GM18951 (cell line): Measurements from ENCODE around the gene MDP1.

ENCODE experiments used
- POLR2A ChIP-seq: IDR thresholded peaks from 4 replicates; pipeline ENCODE4 v1.6.1; 2011; ENCODE audit warnings: mild to moderate bottlenecking; ENCODE audit not compliant: insufficient read length, insufficient read depth; ENCODE audit errors: extremely low read depth
- in situ Hi-C: fragments of 300-500 bp; cut with MboI; formaldehyde crosslinking; loops from one replicate; pipeline ENCODE4 v1.12.0; 2022; ENCODE audit warnings: low sequenced_read_pairs, mixed read lengths, inconsistent platforms; ENCODE audit not compliant: unreplicated experiment

The MDP1 gene

DNA sequence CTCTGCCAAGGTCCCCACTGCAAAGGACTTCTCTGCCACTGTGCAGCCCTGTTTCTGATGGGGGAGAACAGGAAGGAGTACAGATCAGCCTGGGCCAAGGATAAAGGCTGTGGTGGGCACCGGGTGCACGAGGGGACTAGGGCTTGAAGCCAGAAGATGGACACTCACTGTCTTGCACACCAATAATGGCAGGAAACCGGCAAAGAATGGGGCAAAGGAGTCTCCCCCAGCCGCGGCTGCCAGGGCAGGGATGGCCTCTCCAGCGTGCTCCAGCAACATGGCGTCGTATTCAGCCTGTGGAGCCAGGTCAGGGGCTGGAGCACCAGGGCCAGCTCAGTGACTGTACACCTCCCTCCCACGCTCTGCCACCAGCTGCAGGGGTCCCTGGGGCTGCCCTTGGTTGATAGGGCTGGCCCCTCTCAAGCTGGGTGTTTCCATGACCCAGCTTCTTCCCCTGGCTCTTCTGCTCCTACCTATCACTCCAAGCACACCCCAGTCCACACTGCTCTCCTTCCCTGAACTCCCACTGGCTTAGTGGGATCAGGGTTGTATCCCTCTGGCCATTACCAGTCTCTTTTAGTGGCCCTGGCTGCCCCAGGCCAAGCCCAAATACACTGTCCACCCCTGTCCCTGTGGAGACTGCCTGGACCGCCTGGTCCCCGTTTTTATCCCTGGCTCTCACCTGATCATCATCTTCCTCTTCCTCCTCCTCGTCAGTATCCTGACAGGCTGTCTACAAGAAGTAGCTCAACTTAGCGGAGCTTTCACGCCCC, 33.6 kb downstream of the MDP1 start:
- TF ChIP-seq POLR2A: no peak
- in situ Hi-C loops: no loop called here

- in situ Hi-C loops: no loop called here
- peak; percentile 31 for TF ChIP-seq POLR2A
Observed at GRCh38 chr14:24181371-24182077, 34.3 kb downstream of the MDP1 start.

GRCh38 chr14:24179961-24180796, 35.7 kb downstream of the MDP1 start:
- in situ Hi-C loops: no loop called here
- TF ChIP-seq POLR2A: peak; percentile 10

- TF ChIP-seq POLR2A: peak; percentile 26
- in situ Hi-C loops: no loop called here
Observed at GRCh38 chr14:24179294-24179960, 36.4 kb downstream of the MDP1 start.

DNA sequence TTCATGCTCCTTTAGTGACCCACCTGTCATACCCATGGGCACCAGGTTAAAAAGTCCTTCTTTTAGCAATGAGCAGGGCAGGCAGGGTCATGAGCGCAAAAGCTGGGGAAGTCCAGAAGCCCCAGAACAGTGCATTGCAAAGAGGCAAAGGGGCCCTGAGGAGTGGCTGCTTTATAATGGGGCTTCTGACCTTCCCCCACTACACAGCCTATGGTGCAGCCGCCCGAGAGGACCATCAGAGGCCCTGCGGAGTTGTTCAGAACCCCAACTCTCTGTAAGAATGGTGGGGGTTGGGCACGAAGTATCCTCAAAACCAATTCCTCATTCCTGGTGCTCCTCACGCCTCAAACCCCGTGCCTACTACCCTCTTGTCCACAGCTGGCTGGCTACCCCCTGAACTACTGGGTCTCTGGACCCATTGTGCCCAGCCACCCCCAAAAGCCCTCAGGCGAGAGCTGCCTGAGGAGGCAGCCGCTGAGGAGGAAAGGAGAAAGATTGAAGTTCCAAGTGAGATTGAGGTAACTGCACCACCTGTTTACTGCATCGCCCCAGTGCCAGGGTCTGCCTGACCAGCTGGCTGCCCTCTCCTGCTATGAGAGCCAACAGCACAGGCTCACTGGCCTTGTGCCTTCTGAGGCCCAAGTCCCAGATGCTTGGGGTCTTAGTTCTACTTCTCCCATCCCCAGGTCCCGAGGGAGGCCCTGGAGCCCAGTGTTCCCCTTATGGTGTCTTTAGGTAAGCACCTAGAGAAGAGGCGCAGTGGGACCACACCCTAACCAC, 37.3 kb downstream of the MDP1 start:
- in situ Hi-C loops: no loop called here
- TF ChIP-seq POLR2A: no peak

GRCh38 chr14:24177891-24178290, 38.0 kb downstream of the MDP1 start:
- no peak for TF ChIP-seq POLR2A
- in situ Hi-C loops: no loop called here

- in situ Hi-C loops: no loop called here
- no peak for TF ChIP-seq POLR2A
Observed at GRCh38 chr14:24177041-24177825, 38.6 kb downstream of the MDP1 start.

- in situ Hi-C loops: no loop called here
- no peak for TF ChIP-seq POLR2A
Observed at GRCh38 chr14:24176599-24176998, 39.3 kb downstream of the MDP1 start.

DNA sequence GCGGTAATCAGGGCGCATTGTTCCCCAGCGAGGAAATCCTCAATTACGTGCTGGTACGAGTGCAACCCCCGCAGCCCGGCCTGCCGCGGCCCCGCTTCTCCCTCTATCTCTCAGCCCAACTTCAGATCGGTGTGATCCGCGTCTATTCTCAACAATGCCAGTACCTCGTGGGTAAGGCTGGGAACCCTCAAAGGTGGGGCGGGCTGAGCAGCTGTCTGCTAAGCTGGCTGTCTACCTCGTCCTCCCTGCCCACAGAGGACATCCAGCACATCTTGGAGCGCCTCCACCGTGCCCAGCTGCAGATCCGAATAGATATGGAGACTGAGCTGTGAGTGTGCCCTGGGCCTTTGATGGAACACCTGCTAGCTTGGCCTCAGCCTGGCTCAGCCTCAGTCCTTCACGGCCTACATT, 43.0 kb downstream of the MDP1 start:
- in situ Hi-C loops: no loop called here
- TF ChIP-seq POLR2A: peak; percentile 13

DNA sequence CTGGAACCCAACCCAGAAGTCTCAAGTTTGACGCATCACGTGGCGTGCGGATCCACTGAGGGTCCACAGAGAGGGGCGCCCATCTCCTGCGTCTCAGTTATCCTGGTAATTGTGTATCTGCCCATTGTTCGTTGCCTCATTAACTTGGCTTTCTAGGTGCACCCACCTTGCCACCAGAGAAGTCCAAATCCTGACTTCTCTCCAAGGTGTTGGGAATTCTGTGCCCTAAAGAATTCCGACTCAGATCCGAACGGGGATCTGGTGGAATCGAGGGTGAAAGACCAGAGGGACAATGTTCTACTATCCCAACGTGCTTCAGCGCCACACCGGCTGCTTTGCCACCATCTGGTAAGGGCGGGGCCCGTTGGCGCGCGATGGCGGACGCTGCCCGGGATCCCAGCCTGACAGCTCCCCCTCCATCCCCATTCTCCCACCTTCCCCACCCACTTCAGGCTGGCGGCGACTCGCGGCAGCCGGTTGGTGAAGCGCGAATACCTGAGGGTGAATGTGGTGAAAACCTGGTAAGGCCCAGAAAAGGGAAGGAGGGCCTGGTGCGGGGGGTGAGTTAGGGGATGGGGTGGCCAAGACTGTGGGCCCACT, 43.5 kb downstream of the MDP1 start:
- no peak for TF ChIP-seq POLR2A
- in situ Hi-C loops: no loop called here
